GM11168 (cell line): ENCODE results near the gene LILRB3.
"Not testable (repeated sequence)": the region's sequence is repeated elsewhere in the genome, so short reads cannot be mapped to it uniquely, and the experiment has no call there.

ENCODE experiments used
- in situ Hi-C: fragments of 300-500 bp; cut with MboI; formaldehyde crosslinking; loops from one replicate; pipeline ENCODE4 v1.12.0; 2022; ENCODE audit warnings: low sequenced_read_pairs; ENCODE audit not compliant: unreplicated experiment

LILRB3 gene

GRCh38 chr19:54222474-54223276, at the start of gene LILRB3:
Gene LILRB3 (minus strand): TSS chr19:54223007. CDS start chr19:54222976, 31 bp downstream.
- in situ Hi-C loops: not testable (repeated sequence)

- in situ Hi-C loops: not testable (repeated sequence)
Observed at GRCh38 chr19:54272181-54272580, 49.4 kb upstream of the LILRB3 start.

GRCh38 chr19:54271587-54271986, 48.8 kb upstream of the LILRB3 start:
- in situ Hi-C loops: not testable (repeated sequence)

GRCh38 chr19:54271106-54271505, 48.3 kb upstream of the LILRB3 start:
- in situ Hi-C loops: no loop called here

GRCh38 chr19:54268936-54269335, 46.1 kb upstream of the LILRB3 start:
- in situ Hi-C loops: no loop called here

- in situ Hi-C loops: no loop called here
Observed at GRCh38 chr19:54266133-54266532, 43.3 kb upstream of the LILRB3 start.

- in situ Hi-C loops: no loop called here
Observed at GRCh38 chr19:54262470-54262869, 39.7 kb upstream of the LILRB3 start.

- in situ Hi-C loops: no loop called here
Observed at GRCh38 chr19:54262066-54262465, 39.3 kb upstream of the LILRB3 start.

GRCh38 chr19:54257116-54257480, 34.3 kb upstream of the LILRB3 start, which contains the start of gene LILRB5:
Gene LILRB5 (minus strand): TSS chr19:54257273. CDS start chr19:54257193, 80 bp downstream.
- in situ Hi-C loops: no loop called here

GRCh38 chr19:54256250-54257115, 33.7 kb upstream of the LILRB3 start:
- in situ Hi-C loops: no loop called here

GRCh38 chr19:54255105-54255775, 32.4 kb upstream of the LILRB3 start:
- in situ Hi-C loops: no loop called here

- in situ Hi-C loops: no loop called here
Observed at GRCh38 chr19:54254195-54254906, 31.5 kb upstream of the LILRB3 start.

- in situ Hi-C loops: no loop called here
Observed at GRCh38 chr19:54253331-54254194, 30.8 kb upstream of the LILRB3 start.

- in situ Hi-C loops: no loop called here
Observed at GRCh38 chr19:54252845-54253244, 30.0 kb upstream of the LILRB3 start.

GRCh38 chr19:54252243-54252642, 29.4 kb upstream of the LILRB3 start:
- in situ Hi-C loops: no loop called here

- in situ Hi-C loops: no loop called here
Observed at GRCh38 chr19:54248016-54248601, 25.3 kb upstream of the LILRB3 start.

- in situ Hi-C loops: no loop called here
Observed at GRCh38 chr19:54247106-54247930, 24.5 kb upstream of the LILRB3 start.

- in situ Hi-C loops: no loop called here
Observed at GRCh38 chr19:54245936-54246335, 23.1 kb upstream of the LILRB3 start.
